ENCODE data around the gene RRBP1.

Gene RRBP1

GRCh38 chr20:17638835-17639407 lies 43.1 kb downstream of the RRBP1 start:
- Histone ChIP-seq H3K4me1 (ENCODE audit: low read length) (peaks cover 16% of the 10 kb centered on the region), H3K36me3 (replicated peaks; ENCODE audit: low read depth, low read length) (peaks cover 3% of the 10 kb centered on the region), H2AFZ (ENCODE audit: low read depth, low read length) (no peak overlapping the region), H3K4me3 (ENCODE audit: low read length) (no peak overlapping the region), H3K27me3 (ENCODE audit: low read depth, low read length) (no peaks in the 10 kb centered on the region), H3K9me3 (ENCODE audit: insufficient read depth, low read length) (no peaks in the 10 kb centered on the region), H3K9ac (ENCODE audit: low read length) (no peak overlapping the region), H3K79me2 (ENCODE audit: low read length) (no peaks in the 10 kb centered on the region), H4K20me1 (ENCODE audit: insufficient read depth, low read length) (peaks cover 9% of the 10 kb centered on the region), H3K27ac (ENCODE audit: low read length) (no peak overlapping the region), H3K4me2 (ENCODE audit: low read length) (no peak overlapping the region)
- TF ChIP-seq EZH2phosphoT487 (IDR thresholded peaks at IDR 0.05; ENCODE audit: low read depth): no peak
- TF ChIP-seq CTCF (IDR thresholded peaks at IDR 0.05; ENCODE audit: low read depth, low read length): no peak

- Histone ChIP-seq H2AFZ (ENCODE audit: low read depth, low read length) (no peak overlapping the region), H3K4me2 (ENCODE audit: low read length) (no peak overlapping the region), H3K36me3 (replicated peaks; ENCODE audit: low read depth, low read length) (peaks cover 3% of the 10 kb centered on the region), H3K9ac (ENCODE audit: low read length) (no peak overlapping the region), H3K4me3 (ENCODE audit: low read length) (no peak overlapping the region), H3K9me3 (ENCODE audit: insufficient read depth, low read length) (no peaks in the 10 kb centered on the region), H4K20me1 (ENCODE audit: insufficient read depth, low read length) (peaks cover 3% of the 10 kb centered on the region; the same call in 1 of the 2 replicates), H3K27me3 (ENCODE audit: low read depth, low read length) (no peaks in the 10 kb centered on the region), H3K4me1 (ENCODE audit: low read length) (peaks cover 13% of the 10 kb centered on the region), H3K79me2 (ENCODE audit: low read length) (no peaks in the 10 kb centered on the region), H3K27ac (ENCODE audit: low read length) (no peak overlapping the region)
- no peak for TF ChIP-seq EZH2phosphoT487 (IDR thresholded peaks at IDR 0.05; ENCODE audit: low read depth)
- TF ChIP-seq CTCF (IDR thresholded peaks at IDR 0.05; ENCODE audit: low read depth, low read length): no peak
Measured at GRCh38 chr20:17637985-17638640, 43.9 kb downstream of the RRBP1 start.

- TF ChIP-seq EZH2phosphoT487 (IDR thresholded peaks at IDR 0.05; ENCODE audit: low read depth): no peak
- TF ChIP-seq CTCF (IDR thresholded peaks at IDR 0.05; ENCODE audit: low read depth, low read length): no peak
- H3K4me2 ChIP-seq (ENCODE audit: low read length): no peak overlapping the region
- peaks cover 3% of the 10 kb centered on the region; the same call in 1 of the 2 replicates for H4K20me1 ChIP-seq (ENCODE audit: insufficient read depth, low read length)
- no peak overlapping the region for H3K9ac ChIP-seq (ENCODE audit: low read length)
- H3K9me3 ChIP-seq (ENCODE audit: insufficient read depth, low read length): no peaks in the 10 kb centered on the region
- peaks cover 3% of the 10 kb centered on the region for H3K36me3 ChIP-seq (replicated peaks; ENCODE audit: low read depth, low read length)
- H3K4me1 ChIP-seq (ENCODE audit: low read length): peaks cover 13% of the 10 kb centered on the region
- no peak overlapping the region for H2AFZ ChIP-seq (ENCODE audit: low read depth, low read length)
- no peak overlapping the region for H3K27ac ChIP-seq (ENCODE audit: low read length)
- no peak overlapping the region for H3K4me3 ChIP-seq (ENCODE audit: low read length)
- no peaks in the 10 kb centered on the region for H3K79me2 ChIP-seq (ENCODE audit: low read length)
- no peaks in the 10 kb centered on the region for H3K27me3 ChIP-seq (ENCODE audit: low read depth, low read length)
Measured at GRCh38 chr20:17637413-17637780, 44.6 kb downstream of the RRBP1 start.

GRCh38 chr20:17636523-17637412 lies 45.3 kb downstream of the RRBP1 start:
- Histone ChIP-seq H3K4me2 (ENCODE audit: low read length) (no peak overlapping the region), H3K27me3 (ENCODE audit: low read depth, low read length) (no peaks in the 10 kb centered on the region), H3K9ac (ENCODE audit: low read length) (no peak overlapping the region), H2AFZ (ENCODE audit: low read depth, low read length) (no peak overlapping the region), H3K9me3 (ENCODE audit: insufficient read depth, low read length) (no peaks in the 10 kb centered on the region), H4K20me1 (ENCODE audit: insufficient read depth, low read length) (peaks cover 3% of the 10 kb centered on the region; the same call in 1 of the 2 replicates), H3K4me3 (ENCODE audit: low read length) (no peak overlapping the region), H3K36me3 (replicated peaks; ENCODE audit: low read depth, low read length) (peaks cover 3% of the 10 kb centered on the region), H3K79me2 (ENCODE audit: low read length) (no peaks in the 10 kb centered on the region), H3K4me1 (ENCODE audit: low read length) (peaks cover 13% of the 10 kb centered on the region), H3K27ac (ENCODE audit: low read length) (no peak overlapping the region)
- no peak for TF ChIP-seq CTCF (IDR thresholded peaks at IDR 0.05; ENCODE audit: low read depth, low read length)
- no peak for TF ChIP-seq EZH2phosphoT487 (IDR thresholded peaks at IDR 0.05; ENCODE audit: low read depth)

Measured in OCI-LY3 (cell line).